CD8-positive, alpha-beta memory T cell (primary cell): ENCODE measurements around the gene FAHD2A. TPM values are rescaled to one million over a fixed set of nuclear protein-coding genes. Genes with fewer than 3 reads are reported as not detected.

Source experiments
- CTCF ChIA-PET: fragments of 350-600 bp; sonication (Branson Sonifier 250); formaldehyde crosslinking; loops from one replicate; lab custom pipeline; 2021; ENCODE audit warnings: antibody characterized with exemption; lab: Charles Lee
- POLR2A ChIA-PET: fragments of 350-600 bp; sonication (Branson Sonifier 250); formaldehyde crosslinking; loops from one replicate; lab custom pipeline; 2021; ENCODE audit warnings: antibody characterized with exemption; lab: Charles Lee
- DNase-seq, 5 donors: peaks; one replicate each; pipeline versions ENCODE4 v3.0.0 to v3.0.0-alpha.2; 2020 to 2022; ENCODE audit warnings: mixed read lengths in 1 of 5
- H3K27ac ChIP-seq: one replicate; pipeline ENCODE4 v1.7.0; 2013; ENCODE audit warnings: low read depth, mild to moderate bottlenecking, low read length, moderate library complexity
- H3K27me3 ChIP-seq: 2 replicates; pipeline ENCODE4 v1.7.0; 2013; ENCODE audit warnings: low read length, mild to moderate bottlenecking; ENCODE audit not compliant: insufficient read depth, poor library complexity, severe bottlenecking
- H3K36me3 ChIP-seq: 2 replicates; pipeline ENCODE4 v1.7.0; 2013; ENCODE audit warnings: mild to moderate bottlenecking, low read length, moderate library complexity; ENCODE audit not compliant: insufficient read depth
- H3K4me1 ChIP-seq: 2 replicates; pipeline ENCODE4 v1.7.0; 2013; ENCODE audit warnings: mild to moderate bottlenecking, low read length, moderate library complexity; ENCODE audit not compliant: insufficient read depth
- H3K4me3 ChIP-seq: 2 replicates; pipeline ENCODE4 v1.7.0; 2013; ENCODE audit warnings: mild to moderate bottlenecking, low read length
- H3K9me3 ChIP-seq: 2 replicates; pipeline ENCODE4 v1.7.0; 2013; ENCODE audit warnings: mild to moderate bottlenecking, low read length
- H3K27ac Mint-ChIP-seq, 8 donors: one replicate each; pipeline ENCODE4 v1.8.0; 2020 to 2021; ENCODE audit warnings: mixed read lengths in 8 of 8, mild to moderate bottlenecking in 6 of 8, inconsistent platforms in 3 of 8, moderate library complexity in 3 of 8
- H3K27me3 Mint-ChIP-seq, 2 donors: one replicate each; pipeline ENCODE4 v1.8.0; 2020 to 2021; ENCODE audit warnings: mixed read lengths in 2 of 2, mild to moderate bottlenecking in 1 of 2, moderate library complexity in 1 of 2
- H3K36me3 Mint-ChIP-seq, 3 donors: one replicate each; pipeline ENCODE4 v1.8.0; 2020 to 2021; ENCODE audit warnings: mixed read lengths in 3 of 3, inconsistent platforms in 1 of 3, mild to moderate bottlenecking in 1 of 3
- H3K4me1 Mint-ChIP-seq, 3 donors: one replicate each; pipeline ENCODE4 v1.8.0; 2020 to 2021; ENCODE audit warnings: mixed read lengths in 3 of 3, inconsistent platforms in 1 of 3, mild to moderate bottlenecking in 1 of 3
- H3K4me3 Mint-ChIP-seq, 7 donors: one replicate each; pipeline ENCODE4 v1.8.0; 2020 to 2021; ENCODE audit warnings: mixed read lengths in 7 of 7, mild to moderate bottlenecking in 6 of 7, moderate library complexity in 4 of 7, inconsistent platforms in 2 of 7
- H3K9me3 Mint-ChIP-seq, 5 donors: one replicate each; pipeline ENCODE4 v1.8.0; 2020 to 2022; ENCODE audit warnings: mixed read lengths in 5 of 5, mild to moderate bottlenecking in 3 of 5, moderate library complexity in 2 of 5, inconsistent platforms in 1 of 5
- polyA plus RNA-seq: library from polyadenylated mRNA; unstranded; fragments of 300-500 nt; fragmentation: Illumina TruSeq; gene quantifications from one replicate; pipeline ENCODE4 v1.2.3, GENCODE V29; 2021
- total RNA-seq, 2 experiments: library from RNA; stranded (reverse); gene quantifications; one replicate each; pipeline ENCODE4 v1.2.3, GENCODE V29; 2021

The FAHD2A gene
- total and polyA plus RNA-seq, 3 experiments from 2014 or later = 20.0 to 32.3 (median 28.8) TPM

- no peaks in the 10 kb centered on the region for H3K36me3 Mint-ChIP-seq
- no peaks in the 10 kb centered on the region for H3K4me1 Mint-ChIP-seq
- Histone ChIP-seq H3K27me3 (no peaks in the 10 kb centered on the region), H3K27ac (no peak overlapping the region), H3K4me3 (no peak overlapping the region), H3K4me1 (no peaks in the 10 kb centered on the region), H3K36me3 (no peaks in the 10 kb centered on the region), H3K9me3 (no peaks in the 10 kb centered on the region)
- POLR2A ChIA-PET = no interaction called here
- no peak overlapping the region for H3K4me3 Mint-ChIP-seq
- H3K27me3 Mint-ChIP-seq = peaks cover 3 to 29% of the 10 kb centered on the region in 2 donors
- H3K9me3 Mint-ChIP-seq = no peaks in the 10 kb centered on the region
- CTCF ChIA-PET = no interaction called here
- H3K27ac Mint-ChIP-seq = no peak overlapping the region
- no peak for DNase-seq
Measured at GRCh38 chr2:95384854-95385569, 17.5 kb upstream of the FAHD2A start.

- no peaks in the 10 kb centered on the region for H3K27me3 ChIP-seq
- H3K9me3 Mint-ChIP-seq = no peaks in the 10 kb centered on the region
- H3K4me1 ChIP-seq = no peaks in the 10 kb centered on the region
- no peak overlapping the region for H3K27ac ChIP-seq
- CTCF ChIA-PET = no interaction called here
- H3K27ac Mint-ChIP-seq = no peak overlapping the region
- POLR2A ChIA-PET = no interaction called here
- H3K27me3 Mint-ChIP-seq = peaks cover 2 to 29% of the 10 kb centered on the region in 2 donors
- no peak overlapping the region for H3K4me3 ChIP-seq
- H3K36me3 ChIP-seq = no peaks in the 10 kb centered on the region
- DNase-seq = no peak
- no peaks in the 10 kb centered on the region for H3K9me3 ChIP-seq
- H3K4me3 Mint-ChIP-seq = no peak overlapping the region
- no peaks in the 10 kb centered on the region for H3K4me1 Mint-ChIP-seq
- no peaks in the 10 kb centered on the region for H3K36me3 Mint-ChIP-seq
Measured at GRCh38 chr2:95385570-95385984, 16.9 kb upstream of the FAHD2A start.

GRCh38 chr2:95386031-95386430 is 16.5 kb upstream of the FAHD2A start:
- Histone ChIP-seq H3K9me3 (no peaks in the 10 kb centered on the region), H3K4me3 (no peak overlapping the region), H3K27me3 (no peaks in the 10 kb centered on the region), H3K36me3 (no peaks in the 10 kb centered on the region), H3K4me1 (no peaks in the 10 kb centered on the region), H3K27ac (no peak overlapping the region)
- DNase-seq = no peak
- no peaks in the 10 kb centered on the region for H3K4me1 Mint-ChIP-seq
- H3K36me3 Mint-ChIP-seq = no peaks in the 10 kb centered on the region
- H3K4me3 Mint-ChIP-seq = no peak overlapping the region
- no peak overlapping the region for H3K27ac Mint-ChIP-seq
- ChIA-PET CTCF (no interaction called here), POLR2A (no interaction called here)
- peaks cover 2 to 29% of the 10 kb centered on the region in 2 donors for H3K27me3 Mint-ChIP-seq
- no peaks in the 10 kb centered on the region for H3K9me3 Mint-ChIP-seq

- Mint-ChIP-seq H3K27me3 (peaks cover 5 to 29% of the 10 kb centered on the region in 2 donors), H3K4me3 (no peak overlapping the region), H3K27ac (no peak overlapping the region), H3K36me3 (no peaks in the 10 kb centered on the region), H3K4me1 (no peaks in the 10 kb centered on the region), H3K9me3 (no peaks in the 10 kb centered on the region)
- no peaks in the 10 kb centered on the region for H3K4me1 ChIP-seq
- ChIA-PET CTCF (no interaction called here), POLR2A (no interaction called here)
- H3K27me3 ChIP-seq = no peaks in the 10 kb centered on the region
- no peaks in the 10 kb centered on the region for H3K36me3 ChIP-seq
- H3K9me3 ChIP-seq = no peaks in the 10 kb centered on the region
- DNase-seq = no peak
- no peak overlapping the region for H3K27ac ChIP-seq
- H3K4me3 ChIP-seq = no peak overlapping the region
Measured at GRCh38 chr2:95387358-95387757, 15.2 kb upstream of the FAHD2A start.

GRCh38 chr2:95388091-95388692 is 14.3 kb upstream of the FAHD2A start:
- Histone ChIP-seq H3K36me3 (no peaks in the 10 kb centered on the region), H3K27ac (no peak overlapping the region), H3K4me1 (no peaks in the 10 kb centered on the region), H3K27me3 (no peaks in the 10 kb centered on the region), H3K9me3 (no peaks in the 10 kb centered on the region), H3K4me3 (no peak overlapping the region)
- ChIA-PET POLR2A (no interaction called here), CTCF (interaction anchor here (1.5 kb wide), 1 partner anchor 10 kb away, joined by 4 read pairs; no protein-coding TSS in a partner anchor)
- H3K36me3 Mint-ChIP-seq = no peaks in the 10 kb centered on the region
- no peak for DNase-seq
- H3K4me3 Mint-ChIP-seq = peak overlapping the region in 1 of 7 donors; percentile 68
- H3K27ac Mint-ChIP-seq = no peak overlapping the region
- peaks cover 5 to 29% of the 10 kb centered on the region in 2 donors for H3K27me3 Mint-ChIP-seq
- H3K9me3 Mint-ChIP-seq = no peaks in the 10 kb centered on the region
- H3K4me1 Mint-ChIP-seq = no peaks in the 10 kb centered on the region

GRCh38 chr2:95388856-95389244 is 13.7 kb upstream of the FAHD2A start:
- Mint-ChIP-seq H3K4me3 (no peak overlapping the region), H3K4me1 (no peaks in the 10 kb centered on the region), H3K27ac (no peak overlapping the region), H3K9me3 (no peaks in the 10 kb centered on the region), H3K36me3 (no peaks in the 10 kb centered on the region), H3K27me3 (peaks cover 5 to 27% of the 10 kb centered on the region in 2 donors)
- no peaks in the 10 kb centered on the region for H3K4me1 ChIP-seq
- POLR2A ChIA-PET = no interaction called here
- no peak overlapping the region for H3K27ac ChIP-seq
- DNase-seq = no peak
- H3K36me3 ChIP-seq = no peaks in the 10 kb centered on the region
- H3K27me3 ChIP-seq = no peaks in the 10 kb centered on the region
- CTCF ChIA-PET = interaction anchor here (0.6 to 1.5 kb wide), 3 partner anchors 11 to 195 kb away, joined by 3 to 4 read pairs (median 4); no protein-coding TSS in a partner anchor
- no peak overlapping the region for H3K4me3 ChIP-seq
- no peaks in the 10 kb centered on the region for H3K9me3 ChIP-seq

GRCh38 chr2:95389245-95390119 is 13.0 kb upstream of the FAHD2A start:
- H3K27me3 Mint-ChIP-seq = peaks cover 5 to 23% of the 10 kb centered on the region in 2 donors
- H3K27ac ChIP-seq = no peak overlapping the region
- H3K9me3 ChIP-seq = no peaks in the 10 kb centered on the region
- DNase-seq = no peak
- no peak overlapping the region for H3K4me3 ChIP-seq
- H3K27ac Mint-ChIP-seq = no peak overlapping the region
- no peaks in the 10 kb centered on the region for H3K4me1 Mint-ChIP-seq
- H3K36me3 Mint-ChIP-seq = no peaks in the 10 kb centered on the region
- H3K9me3 Mint-ChIP-seq = no peaks in the 10 kb centered on the region
- CTCF ChIA-PET = interaction anchor here (0.6 to 1.5 kb wide), 3 partner anchors 12 to 195 kb away, joined by 3 to 4 read pairs (median 4); no protein-coding TSS in a partner anchor
- no peaks in the 10 kb centered on the region for H3K4me1 ChIP-seq
- peak overlapping the region in 1 of 7 donors; percentile 65 for H3K4me3 Mint-ChIP-seq
- H3K27me3 ChIP-seq = no peaks in the 10 kb centered on the region
- no peaks in the 10 kb centered on the region for H3K36me3 ChIP-seq
- POLR2A ChIA-PET = no interaction called here
